B cell (primary cell): ENCODE data around the gene CCDC34. TPM values are rescaled to one million over a fixed set of nuclear protein-coding genes. Genes with fewer than 3 reads are reported as not detected.

Source experiments
- ATAC-seq: fragments of 200-7000 bp; cut with Tn5 transposase; one replicate; pipeline ENCODE4 v1.10.0; 2021; ENCODE audit warnings: low read depth, mild to moderate bottlenecking, moderate number of reproducible peaks, moderate library complexity
- CTCF ChIA-PET: fragments of 350-600 bp; sonication (Branson Sonifier 250); formaldehyde crosslinking; loops from one replicate; lab custom pipeline; 2021; ENCODE audit warnings: antibody characterized with exemption, inconsistent platforms; lab: Charles Lee
- POLR2A ChIA-PET: fragments of 350-600 bp; sonication (Branson Sonifier 250); formaldehyde crosslinking; loops from one replicate; lab custom pipeline; 2021; ENCODE audit warnings: antibody characterized with exemption; lab: Charles Lee
- DNase-seq: peaks from one replicate; pipeline ENCODE4 v3.0.0; 2013
- H2AFZ ChIP-seq: 2 replicates; pipeline ENCODE4 v1.6.1; 2012; ENCODE audit warnings: mild to moderate bottlenecking, low read depth, low read length; ENCODE audit not compliant: insufficient read depth, poor library complexity, severe bottlenecking
- H3K27ac ChIP-seq, 2 donors: 1 replicate in 1 of 2; 2 replicates in 1 of 2; pipeline ENCODE4 v1.5.1; 2012 to 2013; ENCODE audit warnings: low read length in 2 of 2, mild to moderate bottlenecking in 2 of 2, moderate library complexity in 1 of 2
- H3K27me3 ChIP-seq, 4 experiments: fragments of 200-600 bp in 1 of 4; sonication (generic) in 1 of 4; replicated peaks in 1 of 4; 1 replicate in 2 of 4; 2 replicates in 2 of 4; pipeline versions ENCODE4 v1.6.1 to v1.7.0; 2013 to 2016; ENCODE audit warnings: low read length in 3 of 4, mild to moderate bottlenecking in 2 of 4, mixed read lengths in 1 of 4, moderate library complexity in 1 of 4; ENCODE audit not compliant: insufficient read depth in 4 of 4, control insufficient read depth in 3 of 4; ENCODE audit errors: control extremely low read depth in 1 of 4
- H3K36me3 ChIP-seq, 2 experiments: replicated peaks in 1 of 2; 1 replicate in 1 of 2; 2 replicates in 1 of 2; pipeline versions ENCODE4 v1.6.1 to v1.7.1; 2013; ENCODE audit warnings: low read length in 1 of 2; ENCODE audit not compliant: insufficient read depth in 2 of 2, control insufficient read depth in 1 of 2; ENCODE audit errors: control extremely low read depth in 1 of 2, extremely low read depth in 1 of 2
- H3K4me1 ChIP-seq, 2 donors: fragments of 200-600 bp in 1 of 2; sonication (generic) in 1 of 2; 1 replicate in 1 of 2; 2 replicates in 1 of 2; pipeline versions ENCODE4 v1.5.1 to v1.6.1; 2013 to 2017; ENCODE audit warnings: low read length in 2 of 2; ENCODE audit not compliant: control insufficient read depth in 2 of 2, insufficient read depth in 2 of 2
- H3K4me2 ChIP-seq: replicated peaks from 2 replicates; pipeline ENCODE3; 2012; ENCODE audit warnings: mild to moderate bottlenecking, low read depth, low read length; ENCODE audit not compliant: poor library complexity, severe bottlenecking
- H3K4me3 ChIP-seq, 5 experiments: fragments of 200-600 bp in 1 of 5; sonication (generic) in 1 of 5; 1 replicate in 3 of 5; 2 replicates in 2 of 5; pipeline versions ENCODE4 v1.5.1 to v1.7.0; 2011 to 2016; ENCODE audit warnings: low read length in 4 of 5, mild to moderate bottlenecking in 4 of 5, low read depth in 2 of 5, control low read depth in 1 of 5, moderate library complexity in 1 of 5; ENCODE audit not compliant: insufficient read depth in 1 of 5; ENCODE audit errors: control extremely low read depth in 1 of 5, extremely low read depth in 1 of 5
- H3K79me2 ChIP-seq: fragments of 200-600 bp; sonication (generic); one replicate; pipeline ENCODE4 v1.6.0; 2016; ENCODE audit warnings: low read length; ENCODE audit not compliant: control insufficient read depth, insufficient read depth
- H3K9ac ChIP-seq: fragments of 200-600 bp; sonication (generic); 2 replicates; pipeline ENCODE4 v1.6.1; 2017; ENCODE audit warnings: mild to moderate bottlenecking, low read length, moderate library complexity
- H3K9me3 ChIP-seq, 3 donors: one replicate each; pipeline versions ENCODE4 v1.6.1 to v1.7.1; 2013; ENCODE audit warnings: low read length in 2 of 3; ENCODE audit not compliant: control insufficient read depth in 2 of 3, insufficient read depth in 1 of 3; ENCODE audit errors: control extremely low read depth in 1 of 3
- H4K20me1 ChIP-seq: 2 replicates; pipeline ENCODE4 v1.6.0; 2012; ENCODE audit warnings: mild to moderate bottlenecking, low read length; ENCODE audit not compliant: insufficient read depth, control insufficient read depth, poor library complexity, severe bottlenecking
- H3K27ac Mint-ChIP-seq: one replicate; pipeline ENCODE4 v1.8.0; 2021; ENCODE audit warnings: mixed read lengths
- H3K27me3 Mint-ChIP-seq: one replicate; pipeline ENCODE4 v1.8.0; 2021; ENCODE audit warnings: mixed read lengths
- H3K4me1 Mint-ChIP-seq: one replicate; pipeline ENCODE4 v1.8.0; 2021; ENCODE audit warnings: mixed read lengths
- H3K4me3 Mint-ChIP-seq: one replicate; pipeline ENCODE4 v1.8.0; 2021; ENCODE audit warnings: mixed read lengths
- H3K9me3 Mint-ChIP-seq: one replicate; pipeline ENCODE4 v1.8.0; 2022; ENCODE audit warnings: mixed read lengths; ENCODE audit not compliant: insufficient read depth
- EZH2 ChIP-seq: IDR thresholded peaks from 2 replicates; pipeline ENCODE4 v1.6.1; 2012; ENCODE audit warnings: borderline replicate concordance, low read depth, mild to moderate bottlenecking, moderate library complexity, low read length; ENCODE audit not compliant: insufficient read depth, poor library complexity, severe bottlenecking
- WGBS: methylation state at CpG from one replicate; pipeline ENCODE4 v1.1.5; 2013; ENCODE audit warnings: missing lambda C conversion rate; ENCODE audit not compliant: insufficient coverage; 5-methylcytosine and 5-hydroxymethylcytosine counted together
- intact Hi-C: fragments of 100-400 bp; cut with micrococcal nuclease; formaldehyde crosslinking; loops from one replicate; pipeline ENCODE4 v1.10.0; 2022
- polyA plus RNA-seq: library from polyadenylated mRNA; depleted of rRNA; stranded (reverse); fragments of >200 nt; gene quantifications from 2 replicates; pipeline ENCODE4 v1.2.3, GENCODE V29; 2012
- total RNA-seq, 2 donors: library from RNA; stranded (reverse); fragments of 120-200 nt in 1 of 2; gene quantifications; 1 replicate in 1 of 2; 2 replicates in 1 of 2; pipeline versions ENCODE4 v1.2.3 to v1.2.4, GENCODE V29; 2013 to 2022
- TF ChIP-seq, protein P1 (sequence below): fragments of 200-600 bp; IDR thresholded peaks from one replicate; pipeline ENCODE4 v1.8.0; 2022; ENCODE audit warnings: antibody characterized with exemption, mild to moderate bottlenecking

The CCDC34 gene
- total and polyA plus RNA-seq, 2 donors (not counting 1 experiment from before 2014, with no cell fraction given): 0.94 to 4.1 TPM

DNA sequence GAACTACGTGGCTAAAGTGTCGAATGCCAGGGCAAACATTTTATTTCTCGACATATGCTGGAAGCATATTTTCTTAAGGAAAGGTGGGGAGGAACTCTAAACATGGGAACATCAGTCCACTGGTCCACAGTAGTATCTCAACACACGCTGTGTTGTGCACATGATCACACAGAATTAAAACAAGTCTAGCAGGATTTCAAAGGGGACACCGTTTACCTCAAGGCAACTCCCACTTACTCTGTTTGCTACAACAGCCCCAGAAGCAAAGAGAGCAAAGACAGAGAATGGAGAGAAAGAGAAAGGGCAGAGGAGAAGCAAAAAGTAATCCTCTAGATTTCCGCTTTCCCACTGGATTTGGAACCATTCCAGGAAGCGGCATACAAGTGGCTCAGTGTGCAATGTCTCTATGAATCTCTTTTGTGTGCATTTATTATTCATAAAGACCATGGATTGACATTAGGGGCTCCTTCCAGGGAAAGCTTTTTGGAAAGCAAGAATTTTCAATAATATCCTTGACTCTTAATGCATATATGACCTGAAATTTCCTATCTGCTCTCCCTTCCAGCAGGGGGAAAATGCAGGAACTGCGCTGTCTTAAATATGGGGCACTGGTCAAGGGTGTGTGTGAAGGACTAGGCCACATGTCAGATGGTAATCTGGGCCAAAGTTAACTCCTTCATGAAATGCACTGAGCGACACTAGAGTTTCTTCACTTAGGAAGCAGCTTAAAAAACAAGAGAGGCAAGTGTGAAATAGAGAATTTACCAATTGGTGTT, 34.8 kb upstream of the CCDC34 start:
- no peak for ATAC-seq
- no peaks in the 10 kb centered on the region for H3K79me2 ChIP-seq
- no peaks in the 10 kb centered on the region for H3K4me1 Mint-ChIP-seq
- CTCF ChIA-PET: no interaction called here
- H3K27ac ChIP-seq: no peak overlapping the region
- no peaks in the 10 kb centered on the region for H4K20me1 ChIP-seq
- no peaks in the 10 kb centered on the region for H3K27me3 ChIP-seq
- 100% methylated on average over 1 of the region's 9 CpGs for WGBS
- TF ChIP-seq, protein P1, sequence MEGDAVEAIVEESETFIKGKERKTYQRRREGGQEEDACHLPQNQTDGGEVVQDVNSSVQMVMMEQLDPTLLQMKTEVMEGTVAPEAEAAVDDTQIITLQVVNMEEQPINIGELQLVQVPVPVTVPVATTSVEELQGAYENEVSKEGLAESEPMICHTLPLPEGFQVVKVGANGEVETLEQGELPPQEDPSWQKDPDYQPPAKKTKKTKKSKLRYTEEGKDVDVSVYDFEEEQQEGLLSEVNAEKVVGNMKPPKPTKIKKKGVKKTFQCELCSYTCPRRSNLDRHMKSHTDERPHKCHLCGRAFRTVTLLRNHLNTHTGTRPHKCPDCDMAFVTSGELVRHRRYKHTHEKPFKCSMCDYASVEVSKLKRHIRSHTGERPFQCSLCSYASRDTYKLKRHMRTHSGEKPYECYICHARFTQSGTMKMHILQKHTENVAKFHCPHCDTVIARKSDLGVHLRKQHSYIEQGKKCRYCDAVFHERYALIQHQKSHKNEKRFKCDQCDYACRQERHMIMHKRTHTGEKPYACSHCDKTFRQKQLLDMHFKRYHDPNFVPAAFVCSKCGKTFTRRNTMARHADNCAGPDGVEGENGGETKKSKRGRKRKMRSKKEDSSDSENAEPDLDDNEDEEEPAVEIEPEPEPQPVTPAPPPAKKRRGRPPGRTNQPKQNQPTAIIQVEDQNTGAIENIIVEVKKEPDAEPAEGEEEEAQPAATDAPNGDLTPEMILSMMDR: no peak
- no peak for TF ChIP-seq EZH2
- no peak overlapping the region for H2AFZ ChIP-seq
- H3K4me1 ChIP-seq: no peaks in the 10 kb centered on the region
- no peak for DNase-seq
- H3K27ac Mint-ChIP-seq: no peak overlapping the region
- H3K36me3 ChIP-seq: no peaks in the 10 kb centered on the region
- H3K4me3 Mint-ChIP-seq: no peak overlapping the region
- intact Hi-C loops: no loop called here
- POLR2A ChIA-PET: no interaction called here
- no peak overlapping the region for H3K4me2 ChIP-seq
- H3K9me3 ChIP-seq: no peaks in the 10 kb centered on the region
- H3K27me3 Mint-ChIP-seq: no peaks in the 10 kb centered on the region
- H3K9me3 Mint-ChIP-seq: no peaks in the 10 kb centered on the region
- no peak overlapping the region for H3K9ac ChIP-seq
- no peak overlapping the region for H3K4me3 ChIP-seq

- no peak overlapping the region for H3K9ac ChIP-seq
- intact Hi-C loops: no loop called here
- H3K4me2 ChIP-seq: no peak overlapping the region
- Mint-ChIP-seq H3K27ac (no peak overlapping the region), H3K4me1 (no peaks in the 10 kb centered on the region), H3K27me3 (no peaks in the 10 kb centered on the region), H3K9me3 (no peaks in the 10 kb centered on the region), H3K4me3 (no peak overlapping the region)
- no CpG with 5 or more reads among the region's 3 CpGs for WGBS
- no peak for TF ChIP-seq EZH2
- TF ChIP-seq, protein P1: no peak
- no peaks in the 10 kb centered on the region for H3K9me3 ChIP-seq
- H3K27ac ChIP-seq: no peak overlapping the region
- no peak overlapping the region for H3K4me3 ChIP-seq
- H2AFZ ChIP-seq: no peak overlapping the region
- H3K4me1 ChIP-seq: no peaks in the 10 kb centered on the region
- CTCF ChIA-PET: no interaction called here
- no peaks in the 10 kb centered on the region for H3K36me3 ChIP-seq
- DNase-seq (no peak), ATAC-seq (no peak)
- H3K79me2 ChIP-seq: no peaks in the 10 kb centered on the region
- no peaks in the 10 kb centered on the region for H3K27me3 ChIP-seq
- H4K20me1 ChIP-seq: no peaks in the 10 kb centered on the region
- POLR2A ChIA-PET: no interaction called here
Measured at GRCh38 chr11:27396259-27396839, 33.3 kb upstream of the CCDC34 start.
